Osteocyte (in vitro differentiated cells): ENCODE data around the gene LRRC10B. TPM values are rescaled to one million over a fixed set of nuclear protein-coding genes. Genes with fewer than 3 reads are reported as not detected.

Source experiments
- DNase-seq: peaks from one replicate; pipeline ENCODE4 v3.0.0; 2021; ENCODE audit warnings: mixed read lengths; ENCODE audit not compliant: unreplicated experiment; ENCODE audit errors: extremely low spot score
- H3K27ac Mint-ChIP-seq: one replicate; pipeline ENCODE4 v1.8.0; 2021; ENCODE audit warnings: mild to moderate bottlenecking, mixed read lengths; ENCODE audit not compliant: unreplicated experiment
- H3K27me3 Mint-ChIP-seq: one replicate; pipeline ENCODE4 v1.8.0; 2021; ENCODE audit warnings: mixed read lengths; ENCODE audit not compliant: unreplicated experiment
- H3K36me3 Mint-ChIP-seq: one replicate; pipeline ENCODE4 v1.8.0; 2021; ENCODE audit warnings: mixed read lengths; ENCODE audit not compliant: unreplicated experiment
- H3K4me1 Mint-ChIP-seq: one replicate; pipeline ENCODE4 v1.8.0; 2021; ENCODE audit warnings: mixed read lengths; ENCODE audit not compliant: unreplicated experiment
- H3K4me3 Mint-ChIP-seq: one replicate; pipeline ENCODE4 v1.8.0; 2021; ENCODE audit warnings: mild to moderate bottlenecking, moderate library complexity, mixed read lengths; ENCODE audit not compliant: unreplicated experiment
- H3K9me3 Mint-ChIP-seq: one replicate; pipeline ENCODE4 v1.8.0; 2021; ENCODE audit warnings: mixed read lengths; ENCODE audit not compliant: unreplicated experiment
- CTCF ChIP-seq: fragments of 200-600 bp; sonication (generic); IDR thresholded peaks from 2 replicates; pipeline ENCODE4 v1.5.0; 2021; ENCODE audit warnings: antibody characterized with exemption, mild to moderate bottlenecking, moderate library complexity
- total RNA-seq: library from RNA; stranded (reverse); gene quantifications from 2 replicates; pipeline ENCODE4 v1.2.1, GENCODE V29; 2021

The LRRC10B gene
- total RNA-seq, 1 donor from 2014 or later, result not detected

GRCh38 chr11:61496602-61497400, 11.7 kb upstream of the LRRC10B start:
- TF ChIP-seq CTCF, result no peak
- no peak for DNase-seq
- Mint-ChIP-seq H3K4me3 (no peak overlapping the region), H3K9me3 (no peaks in the 10 kb centered on the region), H3K27ac (no peak overlapping the region), H3K36me3 (no peaks in the 10 kb centered on the region), H3K27me3 (peaks cover 10% of the 10 kb centered on the region), H3K4me1 (no peaks in the 10 kb centered on the region)

GRCh38 chr11:61497473-61497872, 11.1 kb upstream of the LRRC10B start:
- Mint-ChIP-seq H3K36me3 (no peaks in the 10 kb centered on the region), H3K4me3 (no peak overlapping the region), H3K9me3 (no peaks in the 10 kb centered on the region), H3K27ac (no peak overlapping the region), H3K4me1 (no peaks in the 10 kb centered on the region), H3K27me3 (peaks cover 16% of the 10 kb centered on the region)
- TF ChIP-seq CTCF, result no peak
- DNase-seq, result no peak

- TF ChIP-seq CTCF, result no peak
- Mint-ChIP-seq H3K4me3 (no peak overlapping the region), H3K9me3 (no peaks in the 10 kb centered on the region)
These were observed 10.7 kb upstream of the LRRC10B start for GRCh38 chr11:61497876-61498275.

GRCh38 chr11:61498767-61499341, 9.7 kb upstream of the LRRC10B start:
- Mint-ChIP-seq H3K27ac (no peak overlapping the region), H3K4me3 (no peak overlapping the region), H3K36me3 (no peaks in the 10 kb centered on the region), H3K9me3 (no peaks in the 10 kb centered on the region), H3K4me1 (no peaks in the 10 kb centered on the region), H3K27me3 (peaks cover 24% of the 10 kb centered on the region)
- TF ChIP-seq CTCF, result no peak
- DNase-seq, result no peak

More at GRCh38 chr11:61497876-61498275, 10.7 kb upstream of the LRRC10B start:
- Mint-ChIP-seq H3K4me1 (no peaks in the 10 kb centered on the region), H3K36me3 (no peaks in the 10 kb centered on the region), H3K27ac (no peak overlapping the region), H3K27me3 (peaks cover 20% of the 10 kb centered on the region)
- DNase-seq, result no peak

- no peak for DNase-seq
- peaks cover 30% of the 10 kb centered on the region for H3K27me3 Mint-ChIP-seq
- no peak overlapping the region for H3K4me3 Mint-ChIP-seq
- TF ChIP-seq CTCF, result no peak
- H3K9me3 Mint-ChIP-seq, result no peaks in the 10 kb centered on the region
- no peak overlapping the region for H3K27ac Mint-ChIP-seq
- no peaks in the 10 kb centered on the region for H3K36me3 Mint-ChIP-seq
- no peaks in the 10 kb centered on the region for H3K4me1 Mint-ChIP-seq
These were observed 8.6 kb upstream of the LRRC10B start for GRCh38 chr11:61499816-61500491.
